ENCODE data around the gene RASL11B. TPM values are rescaled to one million over a fixed set of nuclear protein-coding genes. Genes with fewer than 3 reads are reported as not detected.

The RASL11B gene
- total and polyA plus RNA-seq, 3 experiments from 2014 or later = 0.12 to 0.27 TPM; not detected in 1

DNA sequence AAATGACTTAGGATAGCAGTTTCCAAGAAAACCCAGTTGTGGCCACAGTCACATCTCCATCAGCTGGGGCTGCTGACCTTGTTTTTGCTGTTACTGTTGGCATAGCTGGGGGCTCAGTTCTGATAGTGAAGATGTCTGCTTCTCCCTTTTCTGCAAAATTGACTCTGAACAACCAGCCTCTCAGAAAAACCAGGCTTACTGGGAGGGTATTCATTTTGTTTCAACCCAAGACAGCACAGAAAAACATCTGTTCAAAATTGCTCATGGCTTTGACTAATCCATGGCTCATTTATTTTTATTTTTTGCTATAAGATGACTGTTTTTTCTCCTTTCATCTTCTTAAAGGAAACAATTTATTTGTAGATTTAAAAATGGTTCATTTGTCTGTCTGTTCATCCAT, 53.1 kb downstream of the RASL11B start:
- DNase-seq = no peak
- H3K4me3 Mint-ChIP-seq = no peak overlapping the region
- H3K36me3 Mint-ChIP-seq = peaks cover 0 to 7% (median 6%) of the 10 kb centered on the region in 3 donors
- no peaks in the 10 kb centered on the region for H3K27me3 Mint-ChIP-seq
- Histone ChIP-seq H3K27ac (ENCODE audit: low read depth, low read length) (no peak overlapping the region), H3K27me3 (ENCODE audit: insufficient read depth, low read length, poor library complexity, severe bottlenecking) (no peaks in the 10 kb centered on the region), H3K4me3 (ENCODE audit: low read length) (no peak overlapping the region), H3K36me3 (ENCODE audit: insufficient read depth, low read length) (no peaks in the 10 kb centered on the region), H3K9me3 (ENCODE audit: low read length) (no peaks in the 10 kb centered on the region), H3K4me1 (ENCODE audit: insufficient read depth, low read length) (no peaks in the 10 kb centered on the region)
- peaks cover 0 to 3% (median 0%) of the 10 kb centered on the region in 3 donors for H3K4me1 Mint-ChIP-seq
- H3K27ac Mint-ChIP-seq = no peak overlapping the region
- ChIA-PET CTCF (interaction anchor here (0.7 kb wide), 1 partner anchor 8 kb away, joined by 3 read pairs; no protein-coding TSS in a partner anchor), POLR2A (no interaction called here)
- no peaks in the 10 kb centered on the region for H3K9me3 Mint-ChIP-seq

- Mint-ChIP-seq H3K27me3 (no peaks in the 10 kb centered on the region), H3K27ac (peak overlapping the region in 1 of 8 donors; percentile 51), H3K36me3 (peaks cover 0 to 7% (median 7%) of the 10 kb centered on the region in 3 donors), H3K4me1 (peaks cover 0 to 3% (median 0%) of the 10 kb centered on the region in 3 donors), H3K9me3 (no peaks in the 10 kb centered on the region), H3K4me3 (no peak overlapping the region)
- Histone ChIP-seq H3K27ac (ENCODE audit: low read depth, low read length) (no peak overlapping the region), H3K27me3 (ENCODE audit: insufficient read depth, low read length, poor library complexity, severe bottlenecking) (no peaks in the 10 kb centered on the region), H3K4me3 (ENCODE audit: low read length) (no peak overlapping the region), H3K4me1 (ENCODE audit: insufficient read depth, low read length) (no peaks in the 10 kb centered on the region), H3K36me3 (ENCODE audit: insufficient read depth, low read length) (no peaks in the 10 kb centered on the region), H3K9me3 (ENCODE audit: low read length) (no peaks in the 10 kb centered on the region)
- POLR2A ChIA-PET = no interaction called here
- no peak for DNase-seq
- CTCF ChIA-PET = interaction anchor here (0.7 to 1.1 kb wide), 2 partner anchors 8 to 121 kb away, joined by 3 read pairs; no protein-coding TSS in a partner anchor
These were observed 53.7 kb downstream of the RASL11B start for GRCh38 chr4:52915730-52916300.

Other genes with a start within 250 kb of the RASL11B start
- 10 to 100 TPM; 15.6 to 16.9 TPM for gene USP46, start 203.0 kb upstream of the RASL11B start, total RNA-seq
- 5.8 TPM for gene USP46, start 203.0 kb upstream of the RASL11B start, polyA plus RNA-seq
- under 1 TPM in 1 of 2 experiments, not detected in 1; 0.20 TPM for gene ERVMER34-1, start 110.9 kb upstream of the RASL11B start, total RNA-seq
- gene ERVMER34-1, start 110.9 kb upstream of the RASL11B start, polyA plus RNA-seq = not detected